HepG2 (cell line): ENCODE results near the gene NRL. TPM values are rescaled to one million over a fixed set of nuclear protein-coding genes. Genes with fewer than 3 reads are reported as not detected.

Experiments used
- AKNA ChIP-seq: sonication (generic); formaldehyde crosslinking; IDR thresholded peaks from 2 replicates; pipeline ENCODE4 v1.4.0; 2020; ENCODE audit warnings: missing genetic modification reagents, borderline replicate concordance
- ATF6 ChIP-seq: sonication (generic); formaldehyde crosslinking; conservative IDR thresholded peaks from 2 replicates; pipeline ENCODE4 v1.4.0; 2020; ENCODE audit warnings: missing genetic modification reagents
- HNF1B ChIP-seq: sonication (generic); formaldehyde crosslinking; IDR thresholded peaks from 2 replicates; pipeline ENCODE4 v1.5.1; 2020; ENCODE audit warnings: mild to moderate bottlenecking, moderate library complexity, missing genetic modification reagents
- KLF12 ChIP-seq: sonication (generic); formaldehyde crosslinking; IDR thresholded peaks from 2 replicates; pipeline ENCODE4 v1.4.0; 2020; ENCODE audit warnings: missing genetic modification reagents, borderline replicate concordance
- MLXIP ChIP-seq: sonication (generic); formaldehyde crosslinking; IDR thresholded peaks from 2 replicates; pipeline ENCODE4 v1.9.0; 2021; ENCODE audit warnings: missing genetic modification reagents, borderline replicate concordance
- SETDB1 ChIP-seq: sonication (generic); formaldehyde crosslinking; IDR thresholded peaks from 2 replicates; pipeline ENCODE4 v1.5.1; 2020; ENCODE audit warnings: missing genetic modification reagents, mild to moderate bottlenecking, borderline replicate concordance
- SIN3A ChIP-seq: IDR thresholded peaks from 2 replicates; pipeline ENCODE4 v1.6.1; 2011; ENCODE audit warnings: low read depth, mild to moderate bottlenecking, control low read depth, low read length, borderline replicate concordance
- TSC22D2 ChIP-seq: sonication (generic); formaldehyde crosslinking; IDR thresholded peaks from 2 replicates; pipeline ENCODE4 v1.5.1; 2020; ENCODE audit warnings: missing genetic modification reagents, mild to moderate bottlenecking, borderline replicate concordance
- U2AF1 ChIP-seq: fragments of 200-400 bp; formaldehyde crosslinking; optimal IDR thresholded peaks from 2 replicates; pipeline ENCODE3; 2017; ENCODE audit warnings: mild to moderate bottlenecking, low read depth, low read length
- ZMAT3 ChIP-seq: sonication (generic); formaldehyde crosslinking; conservative IDR thresholded peaks from 2 replicates; pipeline ENCODE4 v1.7.0; 2021; ENCODE audit warnings: missing genetic modification reagents
- ZNF18 ChIP-seq: sonication (generic); formaldehyde crosslinking; IDR thresholded peaks from 2 replicates; pipeline ENCODE4 v1.8.0; 2022; ENCODE audit warnings: mild to moderate bottlenecking, missing genetic modification reagents; ENCODE audit not compliant: insufficient replicate concordance
- ZNF234 ChIP-seq: sonication (generic); formaldehyde crosslinking; conservative IDR thresholded peaks from 2 replicates; pipeline ENCODE4 v1.5.1; 2020; ENCODE audit warnings: mild to moderate bottlenecking, missing genetic modification reagents
- ZNF24 ChIP-seq: fragments of 450-650 bp; IDR thresholded peaks from 2 replicates; pipeline ENCODE4 v1.6.1; 2017; ENCODE audit warnings: antibody characterized with exemption, mild to moderate bottlenecking
- ZNF530 ChIP-seq: sonication (generic); formaldehyde crosslinking; IDR thresholded peaks from 2 replicates; pipeline ENCODE4 v1.5.0; 2020; ENCODE audit warnings: low read depth, mild to moderate bottlenecking, missing genetic modification reagents
- ZNF660 ChIP-seq: sonication (generic); formaldehyde crosslinking; IDR thresholded peaks from 2 replicates; pipeline ENCODE4 v1.5.1; 2020; ENCODE audit warnings: mild to moderate bottlenecking, low read depth, missing genetic modification reagents, borderline replicate concordance
- ZSCAN30 ChIP-seq: sonication (generic); formaldehyde crosslinking; IDR thresholded peaks from 2 replicates; pipeline ENCODE4 v1.5.0; 2020; ENCODE audit warnings: mild to moderate bottlenecking, missing genetic modification reagents
- polyA plus RNA-seq, 8 experiments: library from polyadenylated mRNA; depleted of rRNA in 3 of 8; stranded (reverse) in 7 of 8; unstranded in 1 of 8; fragments of >200 nt; fragmentation: Illumina TruSeq in 4 of 8; extraction: Trizol in 4 of 8; gene quantifications; 2 replicates each; pipeline versions ENCODE4 v1.2.1 to v1.2.3, GENCODE V29; 2011 to 2016; ENCODE audit warnings: low read depth in 4 of 8, missing spikeins in 1 of 8, mixed read lengths in 1 of 8; ENCODE audit not compliant: insufficient read depth in 1 of 8
- total RNA-seq, 5 experiments: library from RNA; depleted of rRNA; stranded (reverse); fragments of >200 nt; fragmentation: Illumina TruSeq; extraction: Trizol; gene quantifications; 2 replicates each; pipeline ENCODE4 v1.2.3, GENCODE V29; 2016; ENCODE audit warnings: low read depth in 1 of 5

The NRL gene
- total and polyA plus RNA-seq, 2 of the 13 experiments (the other 11 are each of a cell fraction or from before 2014, with no cell fraction given) = 2.5 to 4.7 TPM

GRCh38 chr14:24113379-24113800, 1.4 kb downstream of the NRL start (continued):
- no peak for TF ChIP-seq ZNF18
- TF ChIP-seq SETDB1 = 0 out of 2 replicates have a peak, but pooled peaks have one; percentile 76
- TF ChIP-seq KLF12 (CRISPR knock-in tag) = no peak
- TF ChIP-seq TSC22D2 (CRISPR knock-in tag) = no peak
- 0 out of 2 replicates have a peak, but pooled peaks have one; percentile 53 for TF ChIP-seq MLXIP
- TF ChIP-seq U2AF1 = no peak
- no peak for TF ChIP-seq ZMAT3 (CRISPR knock-in tag)
- no peak; the same call in 1 of the 2 replicates for TF ChIP-seq ZNF234 (CRISPR knock-in tag)
- TF ChIP-seq AKNA = 0 out of 2 replicates have a peak, but pooled peaks have one; percentile 83
- TF ChIP-seq ZNF660 (CRISPR knock-in tag) = 0 out of 2 replicates have a peak, but pooled peaks have one; percentile 19
- no peak for TF ChIP-seq ZNF24
- TF ChIP-seq ZSCAN30 = no peak
- no peak for TF ChIP-seq ATF6 (CRISPR knock-in tag)
- TF ChIP-seq SIN3A = no peak
- no peak for TF ChIP-seq HNF1B (CRISPR knock-in tag)
- no peak for TF ChIP-seq ZNF530 (CRISPR knock-in tag)
